COLO668 (cell line): ENCODE measurements around the gene SBNO2.

ENCODE experiments used
- DNase-seq: peaks from one replicate; lab custom pipeline; 2025; ENCODE audit not compliant: unreplicated experiment; lab: John Stamatoyannopoulos, UW

The SBNO2 gene

DNA sequence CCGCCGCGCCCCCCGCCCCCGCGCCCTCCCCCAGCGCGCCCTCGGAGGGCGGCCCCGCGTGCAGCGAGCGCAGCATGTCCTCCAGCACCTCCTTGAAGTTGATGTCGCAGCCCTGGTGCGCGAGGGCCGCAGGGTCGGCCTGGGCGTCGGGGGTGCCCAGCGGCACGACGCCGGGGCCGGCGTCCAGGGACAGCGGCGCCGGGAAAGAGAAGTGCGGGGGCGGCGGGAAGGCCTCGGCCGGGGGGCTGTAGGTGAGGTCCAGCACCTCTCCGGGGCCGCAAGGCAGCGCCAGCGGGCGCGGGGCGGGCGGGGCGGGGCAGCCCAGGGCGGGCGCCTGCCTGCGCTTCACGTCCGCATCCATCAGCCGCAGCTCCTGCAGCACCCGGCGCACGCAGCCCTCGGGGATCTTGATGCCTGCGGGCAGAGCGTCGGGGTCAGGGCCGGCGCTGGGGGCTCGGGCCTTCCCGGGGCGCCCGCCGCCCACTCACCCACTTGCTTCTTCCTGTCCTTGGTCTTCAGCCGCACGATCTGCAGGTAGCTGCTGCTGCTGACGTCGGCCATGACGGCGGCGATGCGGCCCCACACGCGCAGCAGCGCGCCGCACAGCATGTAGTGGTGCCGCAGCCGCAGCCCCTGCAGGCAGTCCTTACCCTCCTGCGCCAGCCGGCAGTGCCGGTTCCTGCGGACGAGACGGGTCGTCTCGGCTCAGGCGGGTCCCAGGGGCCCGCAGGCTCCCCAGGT is 65.6 kb downstream of the SBNO2 start:
- DNase-seq = no peak

DNA sequence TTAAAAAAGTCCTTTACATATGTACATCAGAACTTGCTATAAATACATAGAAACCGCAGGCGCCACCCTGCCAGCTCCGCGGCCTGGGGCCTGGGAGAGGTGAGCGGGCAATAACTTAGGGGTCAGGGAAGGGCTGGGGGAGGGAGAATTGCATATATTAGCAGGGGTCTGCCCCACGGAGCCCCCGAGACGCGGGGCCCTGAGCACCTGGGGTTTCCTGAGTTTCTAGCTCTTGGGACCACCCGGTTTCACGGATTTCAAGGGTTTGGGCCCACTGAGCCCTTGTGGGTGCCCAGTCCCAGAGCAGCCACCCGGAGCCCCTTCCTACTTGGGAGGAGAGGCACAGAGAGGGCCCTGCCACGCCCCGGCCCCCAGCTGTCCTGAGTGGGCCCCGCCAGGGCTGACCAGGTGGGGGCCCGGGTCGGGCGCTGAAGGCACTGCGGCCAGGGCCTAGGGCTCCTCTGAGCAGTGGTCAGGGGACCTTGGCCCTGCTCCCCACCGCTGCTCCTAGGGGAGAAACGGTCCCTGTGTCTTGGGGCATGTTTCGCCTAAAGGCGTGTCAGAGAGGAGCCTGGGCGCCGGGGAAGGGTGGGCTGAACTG is 66.3 kb downstream of the SBNO2 start:
- no peak for DNase-seq

DNA sequence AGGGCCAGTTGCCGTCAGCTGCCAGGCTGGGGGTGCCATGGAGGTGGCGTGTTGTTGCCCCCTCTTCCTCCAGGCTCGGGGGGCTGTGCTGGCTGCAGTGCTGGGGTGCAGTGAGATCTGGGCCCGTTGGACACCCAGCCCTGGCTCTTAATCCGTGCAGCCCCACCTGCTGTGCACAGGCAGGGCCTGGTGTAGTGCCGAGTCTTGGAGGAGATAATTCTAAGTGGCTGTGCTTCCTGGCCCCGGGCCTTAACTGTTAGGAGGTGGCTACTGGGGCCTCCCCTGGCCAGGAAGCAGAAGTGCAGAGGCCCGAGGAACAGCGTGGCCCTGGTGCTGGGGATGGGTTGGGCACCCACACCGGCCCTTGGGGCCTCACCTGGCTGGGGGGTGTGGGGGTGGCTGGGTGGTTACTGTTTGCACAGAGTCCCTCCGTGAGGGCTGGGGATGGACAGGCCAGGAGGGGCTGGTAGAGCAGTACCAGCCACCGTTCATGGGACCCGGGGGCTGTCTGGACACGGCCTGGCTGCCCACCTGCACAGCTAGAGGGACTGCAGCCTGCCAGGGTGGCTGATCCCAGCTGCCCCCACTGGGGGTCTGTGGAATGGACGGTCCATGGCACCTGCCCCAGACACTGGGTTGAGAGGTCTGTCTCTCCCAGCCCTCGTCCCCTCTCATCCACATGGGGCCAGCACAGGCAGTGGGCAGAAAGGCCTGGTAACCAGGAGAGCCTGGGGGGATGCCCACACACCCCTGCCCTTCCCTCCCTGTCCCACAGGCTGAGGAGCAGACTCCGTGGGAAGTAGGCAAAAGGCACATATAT is 67.0 kb downstream of the SBNO2 start:
- no peak for DNase-seq

DNA sequence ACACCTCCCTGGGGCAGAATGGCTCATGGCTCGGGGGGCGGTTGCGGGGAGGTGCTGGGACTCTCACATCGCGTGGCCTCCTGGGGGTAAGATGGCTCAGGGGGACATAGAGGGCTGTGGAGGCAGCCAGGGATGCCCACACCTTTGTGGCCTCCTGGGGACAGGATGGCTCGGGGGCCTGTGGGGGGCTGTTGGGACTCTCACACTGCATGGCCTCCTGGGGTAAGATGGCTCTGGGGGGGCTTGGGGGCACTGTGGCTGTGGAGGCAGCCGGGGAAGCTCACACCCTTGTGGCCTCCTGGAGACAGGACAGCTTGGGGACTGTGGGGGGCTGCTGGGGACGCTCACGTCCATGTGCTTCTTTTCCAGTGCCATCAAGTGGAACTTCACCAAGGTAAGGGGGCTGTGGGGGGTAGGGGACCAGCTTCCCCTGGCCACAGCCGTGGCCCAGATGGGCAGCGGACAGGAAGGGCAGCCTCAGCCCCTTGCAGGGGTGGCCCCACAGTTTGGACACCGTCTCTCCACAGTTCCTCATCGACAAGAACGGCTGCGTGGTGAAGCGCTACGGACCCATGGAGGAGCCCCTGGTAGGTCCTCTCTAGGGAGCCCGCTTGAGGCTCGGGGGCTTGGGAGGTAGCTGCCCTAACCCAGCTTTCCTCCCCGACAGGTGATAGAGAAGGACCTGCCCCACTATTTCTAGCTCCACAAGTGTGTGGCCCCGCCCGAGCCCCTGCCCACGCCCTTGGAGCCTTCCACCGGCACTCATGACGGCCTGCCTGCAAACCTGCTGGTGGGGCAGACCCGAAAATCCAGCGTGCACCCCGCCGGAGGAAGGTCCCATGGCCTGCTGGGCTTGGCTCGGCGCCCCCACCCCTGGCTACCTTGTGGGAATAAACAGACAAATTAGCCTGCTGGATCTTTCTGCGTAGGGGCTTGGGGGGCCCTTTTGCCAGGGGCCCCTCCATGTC is 67.9 kb downstream of the SBNO2 start:
- no peak for DNase-seq

DNA sequence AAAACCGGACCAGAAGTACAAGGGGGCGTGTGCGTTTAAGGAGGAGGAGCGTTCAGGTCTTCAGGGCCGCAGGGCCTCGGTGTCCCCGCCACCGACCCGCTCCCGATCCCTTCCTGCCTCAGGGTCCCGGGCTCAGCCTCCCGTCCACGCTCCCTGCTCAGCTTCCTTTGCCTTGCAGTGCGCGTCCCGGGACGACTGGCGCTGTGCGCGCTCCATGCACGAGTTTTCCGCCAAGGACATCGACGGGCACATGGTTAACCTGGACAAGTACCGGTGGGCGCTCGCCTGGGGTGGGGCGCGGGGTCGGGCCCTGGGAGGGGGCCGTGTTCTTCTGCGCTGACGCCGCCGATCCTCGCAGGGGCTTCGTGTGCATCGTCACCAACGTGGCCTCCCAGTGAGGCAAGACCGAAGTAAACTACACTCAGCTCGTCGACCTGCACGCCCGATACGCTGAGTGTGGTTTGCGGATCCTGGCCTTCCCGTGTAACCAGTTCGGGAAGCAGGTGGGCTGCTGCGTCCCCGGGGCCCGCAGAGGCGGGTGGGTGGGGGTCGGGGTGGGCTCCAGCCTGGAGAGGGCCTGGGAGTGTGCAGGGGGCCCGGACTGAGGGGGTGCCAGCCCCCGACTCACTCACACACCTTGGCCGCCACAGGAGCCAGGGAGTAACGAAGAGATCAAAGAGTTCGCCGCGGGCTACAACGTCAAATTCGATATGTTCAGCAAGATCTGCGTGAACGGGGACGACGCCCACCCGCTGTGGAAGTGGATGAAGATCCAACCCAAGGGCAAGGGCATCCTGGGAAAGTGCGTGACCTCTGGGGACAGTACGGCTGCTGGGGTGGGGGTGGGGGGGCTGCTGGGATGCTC is 68.8 kb downstream of the SBNO2 start:
- peak; percentile 46 for DNase-seq

DNA sequence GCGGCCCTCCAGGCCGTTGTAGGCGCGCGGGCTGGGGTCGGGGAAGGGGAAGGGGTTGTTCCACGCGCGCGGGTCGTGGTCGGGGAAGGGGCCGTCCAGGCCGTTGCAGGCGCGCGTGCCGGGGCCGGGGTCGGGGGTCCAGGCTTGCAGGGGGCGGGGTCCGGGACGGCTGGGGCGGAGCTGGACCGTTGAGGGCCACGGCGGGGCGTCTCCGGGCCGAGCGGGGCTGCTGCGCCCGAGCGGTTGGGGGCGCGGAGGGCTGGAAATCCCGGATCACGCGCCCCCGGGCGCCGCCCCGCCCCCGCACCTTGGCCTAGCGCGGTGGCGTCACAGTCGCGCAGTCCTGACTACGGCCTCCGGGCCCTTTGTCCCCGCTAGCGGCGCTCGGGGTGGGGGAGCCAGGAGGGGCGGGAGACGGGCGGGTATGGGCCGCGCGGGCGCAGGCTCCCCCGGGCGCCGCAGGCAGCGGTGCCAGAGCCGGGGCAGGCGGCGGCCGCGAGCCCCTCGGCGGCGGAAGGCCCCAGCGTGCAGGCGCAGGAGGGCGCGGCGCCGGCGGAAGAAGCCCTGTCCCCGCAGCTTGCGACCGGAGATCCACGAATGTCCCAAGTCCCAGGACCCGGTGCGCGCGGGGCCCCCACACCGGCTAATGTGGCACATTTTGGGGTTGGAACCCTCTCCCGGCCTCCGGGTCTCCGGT is 69.6 kb downstream of the SBNO2 start:
- DNase-seq = peak; percentile 77

DNA sequence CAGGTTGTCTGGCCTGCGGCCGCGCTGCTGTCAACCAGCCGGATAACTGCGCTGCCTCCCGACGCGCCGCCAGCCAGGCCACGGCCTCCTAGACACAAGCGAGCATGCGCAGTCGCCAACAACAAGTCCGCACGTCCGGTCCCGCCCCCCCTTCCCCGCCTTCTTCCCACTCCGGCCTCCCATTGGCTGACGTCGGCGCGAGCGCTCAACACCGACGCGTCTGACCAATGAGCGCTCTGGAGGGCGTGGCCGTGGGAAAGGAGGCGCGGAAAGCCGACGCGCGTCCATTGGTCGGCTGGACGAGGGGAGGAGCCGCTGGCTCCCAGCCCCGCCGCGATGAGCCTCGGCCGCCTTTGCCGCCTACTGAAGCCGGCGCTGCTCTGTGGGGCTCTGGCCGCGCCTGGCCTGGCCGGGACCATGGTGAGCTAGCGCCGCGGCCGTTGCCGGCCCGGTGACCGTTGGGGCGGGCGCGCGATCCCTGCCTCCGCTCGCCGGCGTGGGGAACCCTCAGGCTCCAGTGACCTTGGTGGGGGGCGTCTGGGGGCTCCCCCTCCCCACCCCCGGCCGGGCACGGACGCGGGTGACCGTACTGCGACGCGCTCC is 70.3 kb downstream of the SBNO2 start, which contains the start of gene GPX4:
GPX4 (plus strand) TSS at position 287 of the 603 bp plus-strand sequence; CDS start at position 337, 50 bp downstream.
- DNase-seq = peak; percentile 99

DNA sequence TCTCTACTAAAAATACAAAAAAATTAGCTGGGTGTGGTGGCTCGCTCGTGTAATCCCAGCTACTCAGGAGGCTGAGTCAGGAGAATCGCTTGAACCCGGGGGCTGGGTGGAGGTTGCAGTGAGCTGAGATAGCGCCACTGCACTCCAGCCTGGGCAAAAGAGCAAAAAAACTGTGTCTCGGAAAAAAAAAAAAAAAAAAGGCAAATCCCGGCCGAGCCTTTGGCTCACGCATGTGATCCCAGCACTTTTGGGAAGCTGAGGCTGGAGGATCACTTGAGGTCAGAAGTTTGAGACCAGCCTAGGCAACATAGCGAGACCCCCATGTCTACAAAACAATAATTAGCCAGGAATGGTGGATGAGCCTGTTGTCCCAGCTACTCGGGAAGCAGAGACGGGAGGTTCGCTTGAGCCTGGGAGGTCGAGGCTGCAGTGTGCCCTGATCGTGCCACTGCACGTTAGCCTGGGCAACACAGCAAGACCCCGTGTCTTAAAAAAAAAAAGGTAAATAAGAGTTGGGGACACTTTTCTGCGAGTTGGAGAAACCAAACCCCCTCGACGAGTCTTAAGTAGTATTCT is 70.8 kb downstream of the SBNO2 start:
- DNase-seq = no peak

DNA sequence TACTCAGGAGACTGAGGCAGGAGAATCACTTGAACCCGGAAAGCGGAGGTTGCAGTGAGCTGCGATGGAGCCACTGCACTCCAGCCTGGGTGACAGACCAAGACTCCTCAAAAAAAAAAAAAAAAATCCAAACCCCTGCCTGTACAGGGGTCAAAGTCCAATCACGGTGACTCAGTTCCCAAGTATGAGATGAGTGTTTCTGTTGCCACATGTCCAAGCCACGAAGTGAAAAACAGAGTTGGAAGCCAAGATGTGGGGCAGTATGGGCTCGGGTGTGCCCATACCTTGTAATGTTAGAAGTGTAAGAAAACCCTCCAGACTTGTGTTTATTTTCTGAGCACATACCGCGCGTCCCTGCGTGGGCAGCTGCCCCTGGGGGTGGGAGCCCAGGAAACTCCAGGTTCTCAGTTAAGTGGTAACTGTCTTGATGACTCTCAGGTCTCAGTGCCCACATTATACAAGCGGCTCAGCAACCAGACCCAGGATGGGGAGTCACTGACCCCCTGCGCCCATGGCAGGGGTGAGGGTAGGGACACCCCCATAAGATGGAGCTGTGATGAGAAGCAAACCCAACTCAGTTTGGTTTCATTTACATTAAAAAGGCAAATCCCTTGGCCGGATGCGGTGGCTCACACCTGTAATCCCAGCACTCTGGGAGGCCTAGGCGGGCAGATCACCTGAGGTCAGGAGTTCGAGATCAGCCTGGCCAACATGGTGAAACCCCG is 71.5 kb downstream of the SBNO2 start:
- no peak for DNase-seq

DNA sequence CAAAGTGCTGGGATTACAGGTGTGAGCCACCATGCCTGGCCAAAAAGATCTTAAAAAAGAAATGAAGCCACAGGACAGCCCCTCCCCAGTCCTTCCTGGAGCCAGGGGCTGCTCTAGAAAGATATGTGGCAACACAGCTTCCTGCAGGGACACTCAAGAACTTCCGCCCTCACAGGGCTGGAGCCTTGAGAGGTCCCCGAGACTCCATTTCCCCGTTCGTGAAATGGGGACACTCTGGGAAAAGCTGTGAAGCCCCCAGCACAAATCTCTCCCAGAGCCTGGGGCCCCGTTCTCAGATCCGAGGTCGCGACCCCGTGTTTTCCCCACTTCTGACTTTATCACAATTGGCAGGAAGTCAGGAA is 72.8 kb downstream of the SBNO2 start:
- DNase-seq = no peak

DNA sequence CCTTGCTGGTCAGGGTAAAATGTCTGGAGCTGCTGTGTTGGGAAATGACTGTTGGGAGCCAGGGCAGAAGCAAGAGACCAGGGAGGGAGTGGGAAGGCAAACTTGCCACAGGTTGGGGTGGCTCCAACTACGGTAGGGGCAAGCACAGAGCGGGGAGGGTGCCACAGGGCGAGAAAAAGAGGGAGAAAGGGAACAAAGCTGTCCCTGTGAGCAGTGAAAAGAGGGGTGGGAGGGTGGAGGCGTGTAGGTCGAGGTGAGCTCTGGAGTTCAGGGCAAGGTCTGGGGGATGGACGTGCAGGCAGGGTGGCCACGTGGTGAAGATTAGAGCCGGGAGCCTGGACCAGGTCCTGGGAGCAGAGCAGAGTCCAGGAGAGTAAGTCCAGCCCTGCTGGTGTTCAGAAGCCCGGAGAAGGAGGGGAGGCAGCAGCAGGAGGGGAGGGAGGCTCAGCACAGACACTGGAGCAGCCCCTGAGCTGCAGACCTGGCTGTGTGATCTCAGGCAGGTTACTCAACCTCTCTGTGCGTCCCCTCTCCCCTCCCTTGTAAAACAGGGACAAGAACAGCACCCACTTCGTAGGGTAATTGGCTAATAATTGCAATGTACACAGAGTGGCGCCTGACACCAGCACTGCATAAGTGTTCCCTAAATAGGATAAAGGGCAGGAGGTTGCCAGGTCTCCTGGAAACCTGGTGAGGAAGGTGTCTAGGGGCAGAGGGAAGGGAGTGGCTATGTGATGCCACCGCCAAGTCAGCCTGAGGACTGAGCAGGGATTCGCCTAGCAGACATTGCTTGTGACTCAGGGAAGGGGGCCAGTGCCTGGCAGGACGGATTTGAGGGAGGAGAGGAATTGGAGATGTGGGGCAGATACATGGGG is 75.7 kb downstream of the SBNO2 start:
- peak; percentile 43 for DNase-seq

DNA sequence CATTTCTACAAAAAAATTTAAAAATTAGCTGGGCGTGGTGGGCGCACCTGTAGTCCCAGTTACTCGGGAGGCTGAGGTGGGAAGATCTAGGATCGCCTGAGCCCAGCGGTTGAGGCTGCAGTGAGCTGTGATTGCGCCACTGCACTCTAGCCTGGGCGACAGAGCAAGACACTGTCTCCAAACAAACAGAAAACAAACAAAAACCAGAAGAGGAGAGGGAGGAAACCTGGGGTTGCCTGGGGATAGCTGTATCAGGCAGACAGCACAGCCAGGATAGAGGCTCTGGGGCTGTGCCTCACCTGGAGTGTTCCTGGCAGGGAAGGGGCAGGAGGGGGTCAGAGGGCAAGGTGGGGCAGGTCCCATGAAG is 76.3 kb downstream of the SBNO2 start:
- DNase-seq = peak; percentile 39

DNA sequence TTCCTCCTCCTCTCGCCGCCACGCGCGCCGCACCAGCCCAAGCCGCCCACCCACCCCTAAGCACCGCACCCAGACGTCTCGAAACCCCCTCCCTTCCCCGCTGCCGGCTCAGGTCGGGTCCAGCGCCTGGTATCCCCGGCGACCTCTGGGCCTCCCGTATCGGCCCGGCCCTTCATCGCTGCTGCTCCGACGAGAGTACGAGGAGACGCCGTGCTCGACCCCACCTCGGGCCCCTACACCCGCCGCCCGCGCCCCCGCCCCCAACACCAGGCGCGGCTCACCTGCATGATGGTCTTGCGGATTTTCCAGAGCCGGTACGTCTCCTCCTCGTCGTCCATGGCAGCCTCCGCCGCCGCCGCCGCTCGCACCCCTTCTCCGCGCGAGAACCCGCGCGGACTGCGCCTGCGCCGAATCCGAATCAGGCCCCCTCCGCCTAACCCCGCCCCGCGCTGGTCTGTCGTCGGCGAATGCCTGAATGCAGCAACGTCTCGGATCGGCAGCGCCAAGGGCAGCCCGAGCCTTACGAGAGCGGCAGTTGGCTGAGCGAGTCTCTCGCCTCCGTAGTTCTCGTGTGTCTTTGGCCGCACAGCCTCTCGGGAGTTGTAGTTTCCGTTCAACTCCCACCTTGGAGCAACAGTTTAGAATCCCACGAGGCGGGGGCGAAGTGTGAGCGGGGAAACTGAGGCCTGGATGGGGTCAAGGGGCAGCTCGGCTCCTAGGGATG is 78.9 kb downstream of the SBNO2 start, which contains the start of gene POLR2E:
POLR2E (minus strand) TSS at position 398 of the 724 bp plus-strand sequence; CDS start at position 338, 60 bp downstream.
- DNase-seq = peak; percentile 96

DNA sequence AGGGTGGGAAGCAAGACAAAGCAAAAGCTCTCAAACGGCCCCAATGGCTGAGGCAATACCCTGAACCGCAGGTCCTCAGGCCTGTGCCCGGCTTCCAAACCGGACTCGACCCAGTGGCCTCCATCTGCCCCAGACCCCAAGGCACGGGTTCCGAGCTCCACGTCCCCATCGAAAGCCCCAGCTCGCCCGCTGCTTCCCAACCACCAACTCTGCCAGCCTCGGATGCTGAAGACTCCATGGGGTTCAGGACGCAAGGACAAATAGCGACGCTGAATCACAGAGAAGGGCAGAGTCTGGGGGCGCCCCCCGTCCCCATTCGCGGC is 79.5 kb downstream of the SBNO2 start:
- DNase-seq = no peak

DNA sequence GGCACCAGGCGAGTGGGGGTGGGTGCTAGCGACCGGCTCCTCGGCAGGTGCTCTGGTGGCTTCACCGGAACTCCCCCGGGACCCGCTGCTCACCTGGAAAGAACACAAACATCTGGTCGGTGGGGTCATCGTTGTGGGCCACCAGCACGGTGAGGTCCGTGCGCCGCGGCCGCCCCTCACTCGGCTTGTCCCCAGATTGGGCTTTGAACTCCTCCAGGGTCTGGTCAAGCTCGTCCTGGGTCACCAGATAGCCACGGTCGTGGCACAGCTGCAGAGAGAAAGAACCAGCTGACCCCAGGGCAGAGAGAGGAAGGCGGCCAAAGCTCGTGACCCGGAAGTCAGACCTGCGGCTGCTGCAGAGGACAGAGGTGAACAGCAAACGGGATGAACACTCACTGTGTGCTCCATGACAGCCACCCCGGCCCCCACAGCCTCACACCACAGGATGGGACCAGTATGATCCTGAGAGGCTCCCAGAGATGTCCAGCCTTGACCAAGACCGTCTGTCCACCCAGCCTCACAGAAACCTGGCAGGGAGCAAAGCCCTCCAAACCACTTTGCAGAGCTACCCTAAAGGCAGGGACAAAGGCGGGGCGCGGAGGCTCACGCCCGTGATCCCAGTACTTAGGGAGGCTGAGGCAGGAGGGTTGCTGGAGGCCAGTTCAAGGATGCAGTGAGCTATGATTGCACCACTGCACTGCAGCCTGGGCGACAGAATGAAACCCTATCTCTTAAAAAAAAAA is 80.1 kb downstream of the SBNO2 start:
- DNase-seq = no peak

DNA sequence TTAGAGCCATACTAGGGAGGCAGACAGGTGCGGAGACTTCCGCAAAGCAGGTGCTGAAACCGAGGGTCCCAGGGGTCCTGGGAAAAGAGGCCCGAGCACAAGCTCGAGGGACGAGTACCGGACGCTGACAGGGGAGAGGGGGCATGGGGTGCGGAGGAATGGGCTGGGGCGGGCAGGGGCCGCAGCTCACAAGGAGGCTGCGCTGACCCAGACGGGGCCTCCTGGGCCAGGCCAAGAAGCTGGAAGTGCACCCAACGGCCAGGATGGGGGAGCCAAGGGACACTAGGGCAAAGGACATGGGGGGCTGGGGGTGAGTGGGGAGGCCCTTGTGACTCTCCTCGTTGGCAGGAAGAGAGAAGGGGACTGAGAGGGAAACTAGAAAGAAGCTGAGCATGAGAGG is 80.7 kb downstream of the SBNO2 start:
- no peak for DNase-seq
